T-helper 1 cell treated with Interleukin-12 subunit alpha and Interleukin-12 subunit beta and Interleukin-4 antibody, amounts not matched to agents 30 ng/mL and 1 ng/mL, for 36 hours (primary cell): ENCODE data around the gene GPR143. TPM values are rescaled to one million over a fixed set of nuclear protein-coding genes. Genes with fewer than 3 reads are reported as not detected.

Experiments
- intact Hi-C: fragments of 100-400 bp; cut with micrococcal nuclease; formaldehyde crosslinking; loops from one replicate; pipeline ENCODE4 v1.15.1; 2024
- total RNA-seq: library from RNA; stranded (reverse); gene quantifications from 2 replicates; pipeline ENCODE4 v1.2.3, GENCODE V29; 2022

Gene GPR143
- total RNA-seq, 1 donor from 2014 or later = not detected

- intact Hi-C loops = loop anchor here (1.0 to 10.0 kb wide), 10 partner anchors 32 to 1750 kb away; partner anchors contain the start of genes HCCS and PNPLA4
Observed at GRCh38 chrX:9676738-9677097, 88.9 kb downstream of the GPR143 start.

- intact Hi-C loops = loop anchor here (2.0 to 10.0 kb wide), 5 partner anchors 144 to 1750 kb away; partner anchors contain the start of genes HCCS and PNPLA4
Observed at GRCh38 chrX:9676306-9676705, 89.3 kb downstream of the GPR143 start.

Other genes with a start within 250 kb of the GPR143 start
- gene SHROOM2, start 20.6 kb upstream of the GPR143 start, total RNA-seq = not detected in 2 replicates
- gene CLDN34, start 201.5 kb upstream of the GPR143 start, total RNA-seq = not detected in 2 replicates